Thoracic aorta (tissue), 2 donors: Measurements from ENCODE around the gene NDUFB7. TPM values are rescaled to one million over a fixed set of nuclear protein-coding genes. Genes with fewer than 3 reads are reported as not detected.
A peak's percentile ranks its signal among the peaks of the same experiment; 100 is the strongest.

Experiments used
- ATAC-seq: fragments of 150-250 bp; one replicate; pipeline ENCODE4 v1.8.0; 2017; ENCODE audit warnings: low read depth; ENCODE audit not compliant: insufficient number of reproducible peaks, low FRiP score
- DNase-seq: peaks from one replicate; pipeline ENCODE4 v3.0.0-alpha.2; 2020; ENCODE audit warnings: low spot score
- H3K27ac ChIP-seq, 2 donors: fragments of 200-600 bp; sonication (generic); 1 replicate in 1 of 2; 2 replicates in 1 of 2; pipeline ENCODE4 v1.5.1; 2016; ENCODE audit warnings: mild to moderate bottlenecking in 2 of 2, moderate library complexity in 2 of 2
- H3K27me3 ChIP-seq: fragments of 200-600 bp; sonication (generic); replicated peaks from 2 replicates; pipeline ENCODE4 v1.6.0; 2016; ENCODE audit warnings: mild to moderate bottlenecking; ENCODE audit not compliant: insufficient read depth
- H3K36me3 ChIP-seq: fragments of 200-600 bp; sonication (generic); one replicate; pipeline ENCODE4 v1.5.1; 2016
- H3K4me1 ChIP-seq, 2 donors: fragments of 200-600 bp; sonication (generic); 1 replicate in 1 of 2; 2 replicates in 1 of 2; pipeline versions ENCODE4 v1.5.1 to v1.6.0; 2016; ENCODE audit warnings: low read depth in 2 of 2, mild to moderate bottlenecking in 1 of 2; ENCODE audit not compliant: control insufficient read depth in 1 of 2
- H3K4me3 ChIP-seq: fragments of 200-600 bp; sonication (generic); 2 replicates; pipeline ENCODE4 v1.5.1; 2016; ENCODE audit warnings: mild to moderate bottlenecking
- H3K9me3 ChIP-seq: fragments of 200-600 bp; sonication (generic); 2 replicates; pipeline ENCODE4 v1.5.1; 2016
- total RNA-seq, 2 donors: library from RNA; depleted of rRNA; stranded (reverse); fragments of >200 nt; gene quantifications; one replicate each; pipeline versions ENCODE4 v1.1.0 to v1.2.3, GENCODE V29; 2016
- TF ChIP-seq, protein P1 (sequence below): fragments of 200-600 bp; sonication (generic); IDR thresholded peaks from one replicate; pipeline ENCODE4 v1.5.1; 2019; ENCODE audit warnings: antibody characterized with exemption

NDUFB7 gene
- total RNA-seq, 2 donors from 2014 or later, result 179 to 251 TPM

DNA sequence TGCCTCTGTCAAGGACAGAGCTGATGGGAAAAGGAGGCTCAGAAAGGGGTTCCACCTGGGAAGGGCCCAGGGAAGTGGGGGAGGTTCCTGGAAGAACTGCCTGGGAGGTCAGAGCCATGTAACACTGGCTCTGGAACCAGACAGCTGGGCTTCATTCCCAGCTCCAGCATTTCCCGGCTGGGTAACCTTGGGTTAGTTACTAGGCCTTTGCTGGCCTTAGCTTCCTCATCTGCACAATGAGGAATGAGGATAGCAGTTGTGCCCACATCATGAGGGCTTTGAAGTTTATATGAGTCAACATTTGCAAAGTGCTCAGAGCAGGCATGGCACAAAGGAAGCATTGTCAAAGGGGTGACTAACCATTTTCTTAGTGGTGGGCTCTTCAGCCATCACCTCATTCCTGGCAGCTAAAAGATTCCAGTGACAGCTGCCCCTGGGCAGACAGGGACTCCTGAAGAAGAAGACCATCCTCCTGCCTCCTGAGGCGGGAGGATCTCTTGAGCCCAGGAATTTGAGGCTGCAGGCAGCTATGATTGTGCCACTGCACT, 51.9 kb downstream of the NDUFB7 start:
- Histone ChIP-seq H3K4me3 (no peak overlapping the region), H3K27ac (peak overlapping the region in 1 of 2 donors; percentile 10), H3K27me3 (no peaks in the 10 kb centered on the region), H3K36me3 (peaks cover 12% of the 10 kb centered on the region), H3K9me3 (no peaks in the 10 kb centered on the region), H3K4me1 (peaks cover 28 to 29% of the 10 kb centered on the region in 2 donors)
- ATAC-seq (no peak), DNase-seq (no peak)
- TF ChIP-seq, protein P1, sequence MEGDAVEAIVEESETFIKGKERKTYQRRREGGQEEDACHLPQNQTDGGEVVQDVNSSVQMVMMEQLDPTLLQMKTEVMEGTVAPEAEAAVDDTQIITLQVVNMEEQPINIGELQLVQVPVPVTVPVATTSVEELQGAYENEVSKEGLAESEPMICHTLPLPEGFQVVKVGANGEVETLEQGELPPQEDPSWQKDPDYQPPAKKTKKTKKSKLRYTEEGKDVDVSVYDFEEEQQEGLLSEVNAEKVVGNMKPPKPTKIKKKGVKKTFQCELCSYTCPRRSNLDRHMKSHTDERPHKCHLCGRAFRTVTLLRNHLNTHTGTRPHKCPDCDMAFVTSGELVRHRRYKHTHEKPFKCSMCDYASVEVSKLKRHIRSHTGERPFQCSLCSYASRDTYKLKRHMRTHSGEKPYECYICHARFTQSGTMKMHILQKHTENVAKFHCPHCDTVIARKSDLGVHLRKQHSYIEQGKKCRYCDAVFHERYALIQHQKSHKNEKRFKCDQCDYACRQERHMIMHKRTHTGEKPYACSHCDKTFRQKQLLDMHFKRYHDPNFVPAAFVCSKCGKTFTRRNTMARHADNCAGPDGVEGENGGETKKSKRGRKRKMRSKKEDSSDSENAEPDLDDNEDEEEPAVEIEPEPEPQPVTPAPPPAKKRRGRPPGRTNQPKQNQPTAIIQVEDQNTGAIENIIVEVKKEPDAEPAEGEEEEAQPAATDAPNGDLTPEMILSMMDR, result no peak

DNA sequence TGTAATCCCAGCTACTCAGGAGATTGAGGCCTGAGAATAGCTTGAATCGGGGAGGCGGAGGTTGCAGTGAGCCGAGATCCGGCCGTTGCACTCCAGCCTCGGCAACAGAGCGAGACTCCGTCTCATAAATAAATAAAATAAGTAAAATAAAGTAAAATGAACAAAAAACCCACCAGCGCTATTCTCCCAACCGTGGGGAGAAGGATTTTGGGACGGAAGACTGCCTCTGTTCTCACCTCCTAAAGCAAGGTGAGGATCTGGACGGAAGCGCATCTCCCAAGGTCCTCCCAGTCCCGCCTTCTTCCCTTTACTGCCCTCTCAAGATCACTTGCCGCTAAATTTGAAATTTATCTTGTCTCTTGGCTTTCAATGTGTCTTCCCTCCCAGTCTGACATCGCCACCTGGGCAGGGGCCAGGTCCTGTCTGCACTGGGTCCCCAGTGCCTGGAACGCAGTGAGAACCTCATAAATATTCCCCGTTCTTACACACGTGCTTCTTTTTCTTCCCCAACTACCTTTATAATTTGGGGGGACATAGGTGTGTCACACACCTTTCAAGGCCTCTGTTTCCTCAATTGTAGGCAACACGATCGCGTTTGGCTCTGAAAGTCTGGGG, 52.5 kb downstream of the NDUFB7 start:
- H3K4me3 ChIP-seq, result peak overlapping the region; percentile 82
- H3K27ac ChIP-seq, result peak overlapping the region; percentile 82 to 93
- no peaks in the 10 kb centered on the region for H3K9me3 ChIP-seq
- DNase-seq, result no peak
- no peaks in the 10 kb centered on the region for H3K27me3 ChIP-seq
- TF ChIP-seq, protein P1, result no peak
- peaks cover 18% of the 10 kb centered on the region for H3K36me3 ChIP-seq
- peaks cover 29 to 30% of the 10 kb centered on the region in 2 donors for H3K4me1 ChIP-seq
- ATAC-seq, result no peak

DNA sequence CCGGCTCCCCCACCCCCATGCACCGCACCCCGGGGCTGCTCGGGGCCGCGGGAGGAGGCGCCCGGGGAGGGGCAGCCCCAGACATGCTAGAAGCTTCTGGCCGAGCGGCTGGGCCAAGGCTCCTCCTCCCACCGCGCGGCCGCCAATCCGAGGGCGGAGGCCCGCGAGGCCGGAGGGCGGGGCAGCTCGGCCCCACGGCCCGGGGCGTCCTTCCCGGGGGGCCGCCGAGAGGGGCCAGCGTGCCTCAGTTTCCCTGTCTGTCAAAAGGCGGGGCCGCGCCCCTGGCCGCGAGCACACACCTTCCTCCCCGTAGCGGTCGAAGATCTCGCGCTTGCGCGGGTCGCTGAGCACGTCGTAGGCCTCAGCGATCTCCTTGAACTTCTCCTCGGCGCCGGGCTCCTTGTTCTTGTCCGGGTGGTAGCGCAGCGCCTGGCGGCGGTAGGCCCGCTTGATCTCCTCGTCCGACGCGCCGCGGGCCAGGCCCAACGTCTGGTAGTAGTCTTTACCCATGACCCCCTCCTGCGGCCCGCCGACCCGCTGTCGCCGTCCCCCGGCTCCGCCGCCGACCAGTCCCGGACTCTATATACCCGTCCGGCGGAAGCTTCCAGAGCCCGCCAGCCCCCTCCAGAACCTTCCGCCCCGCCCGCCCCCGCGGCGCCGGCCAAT, 53.9 kb downstream of the NDUFB7 start, which contains the start of gene DNAJB1:
Gene DNAJB1 (minus strand): TSS at position 558 of the 666 bp plus-strand sequence. CDS start 48 bp downstream, at position 510.
- ATAC-seq, result peak; percentile 82
- TF ChIP-seq, protein P1, result no peak
- DNase-seq, result no peak
- Histone ChIP-seq H3K4me3 (peak within 1 kb of the TSS; percentile 82), H3K9me3 (no peaks in the 10 kb centered on the region), H3K4me1 (peaks cover 29 to 30% of the 10 kb centered on the region in 2 donors), H3K36me3 (peaks cover 24% of the 10 kb centered on the region), H3K27ac (peak within 1 kb of the TSS; percentile 93 to 98), H3K27me3 (no peaks in the 10 kb centered on the region)

DNA sequence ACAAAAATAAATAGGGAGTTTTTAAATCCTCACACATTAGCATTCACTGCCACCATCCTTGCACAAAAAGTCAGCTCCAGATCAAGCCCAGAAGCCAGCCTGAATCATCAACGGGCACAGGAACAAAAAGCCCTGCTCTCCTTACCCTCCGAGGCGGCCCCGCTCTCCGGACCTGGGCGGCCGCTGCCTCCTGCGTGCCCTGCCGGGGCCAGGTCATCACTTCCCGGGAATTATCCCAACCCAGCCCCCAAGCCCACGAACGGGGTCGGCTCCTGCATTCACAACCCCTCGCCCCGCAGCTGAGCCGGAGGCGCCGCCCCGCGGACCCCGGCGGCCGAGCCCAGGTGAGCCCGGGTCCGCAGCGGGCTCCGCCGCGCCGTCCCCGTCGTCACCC, 54.4 kb downstream of the NDUFB7 start:
- Histone ChIP-seq H3K36me3 (peaks cover 24% of the 10 kb centered on the region), H3K27ac (peak overlapping the region; percentile 93 to 98), H3K4me3 (peak overlapping the region; percentile 82), H3K4me1 (peaks cover 29 to 30% of the 10 kb centered on the region in 2 donors), H3K27me3 (no peaks in the 10 kb centered on the region), H3K9me3 (no peaks in the 10 kb centered on the region)
- TF ChIP-seq, protein P1, result no peak
- ATAC-seq, result no peak
- no peak for DNase-seq

DNA sequence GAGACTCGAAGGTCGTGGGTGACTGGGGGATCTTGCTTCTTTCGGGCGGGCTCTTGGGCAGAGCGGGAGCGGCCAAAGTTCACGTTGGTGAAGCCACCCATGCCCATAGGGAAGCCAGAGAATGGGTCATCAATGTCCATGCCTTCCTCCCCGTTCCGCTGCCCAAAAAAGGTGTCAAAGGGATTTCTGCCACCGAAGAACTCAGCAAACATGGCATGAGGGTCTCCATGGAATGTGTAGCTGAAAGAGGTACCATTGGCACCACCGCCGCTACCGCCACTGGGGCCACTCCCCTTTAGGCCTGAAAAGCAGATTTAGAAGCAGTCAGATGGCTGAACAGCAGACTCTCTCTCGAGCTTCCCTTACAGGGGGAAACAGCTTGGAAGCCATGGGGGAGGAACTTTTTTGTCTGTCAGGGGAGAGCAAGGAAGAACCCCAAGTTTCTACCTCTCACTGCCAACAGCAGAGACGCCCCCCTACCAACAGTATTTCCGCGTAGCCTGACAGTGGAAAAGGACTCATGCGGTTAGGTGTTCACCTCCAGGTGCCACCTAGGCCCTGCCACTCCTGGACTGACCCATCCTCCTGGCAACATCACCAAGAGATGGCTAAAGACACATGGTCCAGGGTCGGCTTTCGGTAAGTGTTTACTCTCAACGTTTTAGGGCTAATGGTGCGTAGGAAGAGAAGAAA, 55.0 kb downstream of the NDUFB7 start:
- ATAC-seq (no peak), DNase-seq (no peak)
- Histone ChIP-seq H3K4me3 (peak overlapping the region; percentile 82), H3K9me3 (no peaks in the 10 kb centered on the region), H3K27ac (peak overlapping the region; percentile 93 to 98), H3K27me3 (no peaks in the 10 kb centered on the region), H3K36me3 (peaks cover 24% of the 10 kb centered on the region), H3K4me1 (peaks cover 29 to 30% of the 10 kb centered on the region in 2 donors)
- TF ChIP-seq, protein P1, result no peak
